GM23338 (cell line): ENCODE measurements around the gene TNFSF4. TPM values are rescaled to one million over a fixed set of nuclear protein-coding genes. Genes with fewer than 3 reads are reported as not detected.

Experiments
- ATAC-seq: fragments of 200-7000 bp; cut with Tn5 transposase; 3 replicates; pipeline ENCODE4 v1.9.1; 2020
- DNase-seq: peaks from one replicate; pipeline ENCODE4 v3.0.0-alpha.2; 2015; ENCODE audit warnings: low spot score
- H2AFZ ChIP-seq: fragments of 200-600 bp; sonication (generic); 2 replicates; pipeline ENCODE4 v1.8.0; 2016; ENCODE audit warnings: antibody characterized with exemption, mild to moderate bottlenecking, moderate library complexity
- H3F3A ChIP-seq: fragments of 200-600 bp; sonication (generic); replicated peaks from 2 replicates; pipeline ENCODE4 v1.8.0; 2017; ENCODE audit warnings: antibody characterized with exemption, mixed run types, low read depth
- H3K27ac ChIP-seq: fragments of 200-600 bp; sonication (generic); 2 replicates; pipeline ENCODE4 v1.6.1; 2016; ENCODE audit warnings: low read depth
- H3K27me3 ChIP-seq: fragments of 200-600 bp; sonication (generic); 2 replicates; pipeline ENCODE4 v1.8.0; 2016; ENCODE audit warnings: mild to moderate bottlenecking, mixed run types, moderate library complexity; ENCODE audit not compliant: insufficient read depth
- H3K36me3 ChIP-seq: fragments of 200-600 bp; sonication (generic); 2 replicates; pipeline ENCODE4 v1.8.0; 2016; ENCODE audit warnings: mild to moderate bottlenecking; ENCODE audit not compliant: insufficient read depth
- H3K4me1 ChIP-seq: fragments of 200-600 bp; sonication (generic); 2 replicates; pipeline ENCODE4 v1.8.0; 2016; ENCODE audit warnings: mild to moderate bottlenecking, moderate library complexity; ENCODE audit not compliant: insufficient read depth
- H3K4me2 ChIP-seq: fragments of 200-600 bp; sonication (generic); 2 replicates; pipeline ENCODE4 v1.7.1; 2017; ENCODE audit warnings: mixed run types
- H3K4me3 ChIP-seq: fragments of 200-600 bp; sonication (generic); 2 replicates; pipeline ENCODE4 v1.6.1; 2016; ENCODE audit warnings: mixed run types
- H3K79me2 ChIP-seq: fragments of 200-600 bp; sonication (generic); replicated peaks from 2 replicates; pipeline ENCODE4 v1.8.0; 2017; ENCODE audit warnings: mild to moderate bottlenecking; ENCODE audit not compliant: insufficient read depth
- H3K9me2 ChIP-seq: fragments of 200-600 bp; sonication (generic); 2 replicates; pipeline ENCODE4 v1.8.0; 2017; ENCODE audit not compliant: insufficient read depth
- H4K20me1 ChIP-seq: fragments of 200-600 bp; sonication (generic); replicated peaks from 2 replicates; pipeline ENCODE4 v1.8.0; 2017; ENCODE audit warnings: mild to moderate bottlenecking; ENCODE audit not compliant: insufficient read depth
- H3K27ac Mint-ChIP-seq: 2 replicates; pipeline ENCODE4 v1.8.0; 2020; ENCODE audit warnings: inconsistent platforms, mild to moderate bottlenecking, moderate library complexity, mixed read lengths
- H3K27me3 Mint-ChIP-seq: 3 replicates; pipeline ENCODE4 v1.8.0; 2022; ENCODE audit warnings: low read depth, mild to moderate bottlenecking, moderate library complexity, mixed read lengths, inconsistent platforms; ENCODE audit not compliant: insufficient read depth, poor library complexity
- H3K36me3 Mint-ChIP-seq: 3 replicates; pipeline ENCODE4 v1.8.0; 2021; ENCODE audit warnings: low read depth, mild to moderate bottlenecking, inconsistent platforms, moderate library complexity, mixed read lengths
- H3K4me1 Mint-ChIP-seq: 3 replicates; pipeline ENCODE4 v1.8.0; 2020; ENCODE audit warnings: mild to moderate bottlenecking, inconsistent platforms, mixed read lengths
- H3K4me3 Mint-ChIP-seq: 3 replicates; pipeline ENCODE4 v1.8.0; 2021; ENCODE audit warnings: moderate library complexity, mild to moderate bottlenecking, inconsistent platforms, mixed read lengths
- H3K9me3 Mint-ChIP-seq: 3 replicates; pipeline ENCODE4 v1.8.0; 2020; ENCODE audit warnings: moderate library complexity, mild to moderate bottlenecking, inconsistent platforms, mixed read lengths
- CREB1 ChIP-seq: fragments of 250-450 bp; sonication (Bioruptor Pico); IDR thresholded peaks from 2 replicates; pipeline ENCODE4 v1.5.0; 2020; ENCODE audit warnings: low read depth, mild to moderate bottlenecking, moderate library complexity
- CTCF ChIP-seq, 2 experiments: fragments of 200-600 bp in 1 of 2; sonication (generic) in 1 of 2; conservative IDR thresholded peaks; 2 replicates each; pipeline versions ENCODE4 v1.5.1 to v1.6.1; 2016 to 2017; ENCODE audit warnings: antibody characterized with exemption in 2 of 2, low read depth in 2 of 2, mild to moderate bottlenecking in 2 of 2, moderate library complexity in 1 of 2
- EZH2 ChIP-seq: fragments of 200-600 bp; sonication (generic); IDR thresholded peaks from one replicate; pipeline ENCODE4 v1.8.0; 2017; ENCODE audit warnings: antibody characterized with exemption, mild to moderate bottlenecking, low read depth; ENCODE audit not compliant: unreplicated experiment
- JUNB ChIP-seq: IDR thresholded peaks from one replicate; pipeline ENCODE4 v1.6.1; 2016; ENCODE audit warnings: antibody characterized with exemption; ENCODE audit not compliant: unreplicated experiment
- NANOG ChIP-seq: IDR thresholded peaks from 2 replicates; pipeline ENCODE4 v1.6.1; 2016; ENCODE audit warnings: antibody characterized with exemption, borderline replicate concordance
- POLR2AphosphoS5 ChIP-seq: IDR thresholded peaks from 2 replicates; pipeline ENCODE4 v1.6.1; 2016; ENCODE audit warnings: antibody characterized with exemption, low read depth
- REST ChIP-seq: IDR thresholded peaks from one replicate; pipeline ENCODE4 v1.6.1; 2018; ENCODE audit warnings: antibody characterized with exemption; ENCODE audit not compliant: unreplicated experiment
- STAT1 ChIP-seq: IDR thresholded peaks from one replicate; pipeline ENCODE4 v1.6.1; 2016; ENCODE audit warnings: antibody characterized with exemption; ENCODE audit not compliant: unreplicated experiment
- ZNF114 ChIP-seq: fragments of 250-450 bp; sonication (Bioruptor Pico); IDR thresholded peaks from 2 replicates; pipeline ENCODE4 v1.5.0; 2020; ENCODE audit warnings: mild to moderate bottlenecking, moderate library complexity
- ZNF331 ChIP-seq: fragments of 250-450 bp; sonication (Bioruptor Pico); IDR thresholded peaks from 2 replicates; pipeline ENCODE4 v1.5.0; 2020; ENCODE audit warnings: low read depth, mild to moderate bottlenecking, moderate library complexity
- ZNF462 ChIP-seq: fragments of 250-450 bp; sonication (Bioruptor Pico); IDR thresholded peaks from 2 replicates; pipeline ENCODE4 v1.5.0; 2020; ENCODE audit warnings: mild to moderate bottlenecking, moderate library complexity
- polyA plus RNA-seq: library from polyadenylated mRNA; unstranded; fragments of >200 nt; fragmentation: Nextera tagmentation; extraction: Ambion mirVana; gene quantifications from 2 replicates; pipeline ENCODE4 v1.2.1, GENCODE V29; 2016
- total RNA-seq: library from RNA; depleted of rRNA; stranded (reverse); fragments of >200 nt; shearing (Covaris generic); gene quantifications from 2 replicates; pipeline ENCODE4 v1.2.3, GENCODE V29; 2014

Gene TNFSF4
- total and polyA plus RNA-seq, 2 experiments from 2014 or later = 0.55 to 1.5 TPM

GRCh38 chr1:173163222-173163621, 43.9 kb downstream of the TNFSF4 start:
- Mint-ChIP-seq H3K27ac (no peak overlapping the region), H3K27me3 (peaks cover 9% of the 10 kb centered on the region), H3K4me3 (no peak overlapping the region), H3K9me3 (no peaks in the 10 kb centered on the region; the same call in 2 of the 3 replicates), H3K36me3 (no peaks in the 10 kb centered on the region), H3K4me1 (peaks cover 6% of the 10 kb centered on the region)
- TF ChIP-seq NANOG (no peak), ZNF114 (CRISPR knock-in tag) (no peak)
- ATAC-seq (no peak), DNase-seq (no peak)
- Histone ChIP-seq H3K79me2 (no peaks in the 10 kb centered on the region), H3K36me3 (no peaks in the 10 kb centered on the region), H4K20me1 (no peaks in the 10 kb centered on the region), H2AFZ (no peak overlapping the region), H3K4me2 (no peak overlapping the region), H3F3A (no peaks in the 10 kb centered on the region), H3K27ac (no peak overlapping the region), H3K27me3 (peaks cover 46% of the 10 kb centered on the region), H3K9me2 (no peaks in the 10 kb centered on the region), H3K4me3 (no peak overlapping the region), H3K4me1 (no peaks in the 10 kb centered on the region)

- Histone ChIP-seq H2AFZ (no peak overlapping the region), H3K27ac (no peak overlapping the region), H3K4me1 (no peaks in the 10 kb centered on the region), H3K79me2 (no peaks in the 10 kb centered on the region), H3K4me2 (no peak overlapping the region), H3K36me3 (no peaks in the 10 kb centered on the region), H3K27me3 (peaks cover 46% of the 10 kb centered on the region), H4K20me1 (no peaks in the 10 kb centered on the region), H3K4me3 (no peak overlapping the region), H3F3A (no peaks in the 10 kb centered on the region), H3K9me2 (no peaks in the 10 kb centered on the region)
- no peak overlapping the region for H3K4me3 Mint-ChIP-seq
- no peak overlapping the region for H3K27ac Mint-ChIP-seq
- H3K36me3 Mint-ChIP-seq = no peaks in the 10 kb centered on the region
- no peak for DNase-seq
- H3K4me1 Mint-ChIP-seq = peaks cover 6% of the 10 kb centered on the region
- H3K27me3 Mint-ChIP-seq = peaks cover 7% of the 10 kb centered on the region
- no peak for ATAC-seq
- H3K9me3 Mint-ChIP-seq = no peaks in the 10 kb centered on the region; the same call in 2 of the 3 replicates
- TF ChIP-seq CTCF (conservative IDR thresholded peaks at IDR 0.05; ENCODE audit: low read depth in 2 of 2) (no peak), CREB1 (CRISPR knock-in tag) (no peak), POLR2AphosphoS5 (no peak), NANOG (no peak), ZNF331 (CRISPR knock-in tag) (no peak), ZNF114 (CRISPR knock-in tag) (no peak), JUNB (no peak), ZNF462 (CRISPR knock-in tag) (no peak), EZH2 (no peak), STAT1 (no peak), REST (no peak)
These were observed 44.5 kb downstream of the TNFSF4 start for GRCh38 chr1:173162601-173163000.
